IPS-NIHi11 (cell line): Measurements from ENCODE around the gene FBXL20.
"Not testable (repeated sequence)": the region's sequence is repeated elsewhere in the genome, so short reads cannot be mapped to it uniquely, and the experiment has no call there.

Experiments used
- DNase-seq: peaks from one replicate; pipeline ENCODE4 v3.0.0; 2012; ENCODE audit warnings: mixed read lengths, low spot score

FBXL20 gene

GRCh38 chr17:39327109-39327508 lies 74.3 kb downstream of the FBXL20 start:
- DNase-seq, result no peak

- no peak for DNase-seq
These were observed 75.7 kb downstream of the FBXL20 start for GRCh38 chr17:39325528-39326240.

GRCh38 chr17:39318636-39319035 lies 82.8 kb downstream of the FBXL20 start:
- no peak for DNase-seq

- no peak for DNase-seq
These were observed 94.8 kb downstream of the FBXL20 start for GRCh38 chr17:39306509-39307212.

- DNase-seq, result no peak
These were observed 95.4 kb downstream of the FBXL20 start for GRCh38 chr17:39305978-39306377.

GRCh38 chr17:39304188-39304587 lies 97.2 kb downstream of the FBXL20 start:
- no peak for DNase-seq

- DNase-seq, result no peak
These were observed 107.4 kb downstream of the FBXL20 start for GRCh38 chr17:39294060-39294459.

- DNase-seq, result not testable (repeated sequence)
These were observed 108.9 kb downstream of the FBXL20 start for GRCh38 chr17:39292546-39292945.

- not testable (repeated sequence) for DNase-seq
These were observed 114.9 kb downstream of the FBXL20 start for GRCh38 chr17:39286513-39286912.

GRCh38 chr17:39284685-39285084 lies 116.7 kb downstream of the FBXL20 start:
- no peak for DNase-seq

- no peak for DNase-seq
These were observed 117.5 kb downstream of the FBXL20 start for GRCh38 chr17:39283896-39284295.

- no peak for DNase-seq
These were observed 118.3 kb downstream of the FBXL20 start for GRCh38 chr17:39283098-39283497.

- no peak for DNase-seq
These were observed 119.6 kb downstream of the FBXL20 start for GRCh38 chr17:39281806-39282205.

GRCh38 chr17:39278246-39278645 lies 123.2 kb downstream of the FBXL20 start:
- not testable (repeated sequence) for DNase-seq

- DNase-seq, result no peak
These were observed 124.3 kb downstream of the FBXL20 start for GRCh38 chr17:39277110-39277509.

- no peak for DNase-seq
These were observed 125.3 kb downstream of the FBXL20 start for GRCh38 chr17:39276113-39276512.

- DNase-seq, result no peak
These were observed 129.9 kb downstream of the FBXL20 start for GRCh38 chr17:39271546-39271945.

- no peak for DNase-seq
These were observed 130.5 kb downstream of the FBXL20 start for GRCh38 chr17:39270923-39271322.

- no peak for DNase-seq
These were observed 137.3 kb downstream of the FBXL20 start for GRCh38 chr17:39264119-39264518.

GRCh38 chr17:39261286-39261685 lies 140.1 kb downstream of the FBXL20 start:
- peak; percentile 56 for DNase-seq

- DNase-seq, result peak; percentile 35
These were observed 148.5 kb downstream of the FBXL20 start for GRCh38 chr17:39252788-39253460.

- no peak for DNase-seq
These were observed 149.4 kb downstream of the FBXL20 start for GRCh38 chr17:39251997-39252396.

GRCh38 chr17:39250076-39250475 lies 151.3 kb downstream of the FBXL20 start:
- DNase-seq, result not testable (repeated sequence)
